AG09309 (cell line): Measurements from ENCODE around the gene AGRN.

Experiments
- DNase-seq: peaks from one replicate; pipeline ENCODE4 v3.0.0-alpha.2; 2010; ENCODE audit warnings: low read depth
- H3K4me3 ChIP-seq: 2 replicates; pipeline ENCODE4 v1.5.1; 2011; ENCODE audit warnings: mild to moderate bottlenecking, low read depth, low read length, moderate library complexity; ENCODE audit not compliant: control insufficient read depth
- CTCF ChIP-seq: IDR thresholded peaks from 2 replicates; pipeline ENCODE4 v1.5.1; 2011; ENCODE audit warnings: mild to moderate bottlenecking, low read depth, low read length, inconsistent platforms; ENCODE audit not compliant: insufficient read depth, control insufficient read depth; ENCODE audit errors: missing control alignments

Gene AGRN

GRCh38 chr1:978069-978834, 41.7 kb upstream of the AGRN start:
- no peak for DNase-seq
- H3K4me3 ChIP-seq: no peak overlapping the region
- TF ChIP-seq CTCF: no peak

GRCh38 chr1:978835-979743, 40.8 kb upstream of the AGRN start:
- no peak for TF ChIP-seq CTCF
- H3K4me3 ChIP-seq: no peak overlapping the region
- no peak for DNase-seq

- no peak for TF ChIP-seq CTCF
- H3K4me3 ChIP-seq: no peak overlapping the region
- DNase-seq: no peak
Observed at GRCh38 chr1:979744-980072, 40.2 kb upstream of the AGRN start.

GRCh38 chr1:980137-980571, 39.8 kb upstream of the AGRN start:
- DNase-seq: no peak
- no peak for TF ChIP-seq CTCF
- no peak overlapping the region for H3K4me3 ChIP-seq

- no peak for DNase-seq
- TF ChIP-seq CTCF: no peak
- no peak overlapping the region for H3K4me3 ChIP-seq
Observed at GRCh38 chr1:980602-981395, 39.1 kb upstream of the AGRN start.

- DNase-seq: no peak
- no peak for TF ChIP-seq CTCF
- no peak overlapping the region for H3K4me3 ChIP-seq
Observed at GRCh38 chr1:981491-981954, 38.4 kb upstream of the AGRN start.
